ENCODE measurements around the gene ANKRD42. TPM values are rescaled to one million over a fixed set of nuclear protein-coding genes. Genes with fewer than 3 reads are reported as not detected.

ANKRD42 gene
- polyA plus RNA-seq, 1 of the 3 experiments (the other 2 are of a cell fraction): 13.3 TPM

DNA sequence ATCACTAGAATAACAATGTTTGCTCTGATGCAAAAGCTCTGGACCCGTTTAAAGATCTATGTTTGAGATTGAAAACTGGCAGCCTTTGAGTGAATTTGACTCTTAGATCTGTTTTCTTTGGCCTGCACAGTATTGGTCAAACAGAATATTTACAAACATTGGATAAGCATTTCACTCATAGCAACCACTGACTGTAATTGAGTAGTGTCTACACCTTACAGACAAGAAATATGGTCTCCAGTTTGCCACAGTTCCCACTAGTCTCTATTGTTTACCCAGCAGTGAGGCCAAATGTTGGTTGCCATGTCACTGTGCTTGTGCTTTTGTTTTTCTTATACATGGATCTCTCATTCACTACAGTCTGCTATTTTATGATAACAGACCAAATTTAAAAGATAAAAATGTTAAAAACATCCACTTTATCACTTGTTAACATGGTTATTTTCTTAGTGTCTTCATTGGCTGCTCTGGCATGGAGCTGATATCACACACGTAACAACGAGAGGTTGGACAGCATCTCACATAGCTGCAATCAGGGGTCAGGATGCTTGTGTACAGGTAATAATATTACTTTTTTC, 12.2 kb downstream of the ANKRD42 start:
- H3K9ac ChIP-seq: no peak overlapping the region
- no peak overlapping the region for H2AFZ ChIP-seq (ENCODE audit: low read depth)
- no peaks in the 10 kb centered on the region for H3K4me1 ChIP-seq (ENCODE audit: control insufficient read depth in 1 of 2, insufficient read depth in 2 of 2, low read depth in 1 of 2, low read length in 1 of 2)
- DNase-seq: no peak
- no peak for TF ChIP-seq CHD2 (IDR thresholded peaks at IDR 0.05; ENCODE audit: low read length, partially characterized antibody)
- no peak for TF ChIP-seq SIN3A (IDR thresholded peaks at IDR 0.05; ENCODE audit: borderline replicate concordance, low read depth, low read length)
- TF ChIP-seq FOSL2 (IDR thresholded peaks at IDR 0.05; ENCODE audit: borderline replicate concordance, low read depth): no peak
- no peak for TF ChIP-seq NFIC (IDR thresholded peaks at IDR 0.05; ENCODE audit: borderline replicate concordance)
- TF ChIP-seq, protein P1, sequence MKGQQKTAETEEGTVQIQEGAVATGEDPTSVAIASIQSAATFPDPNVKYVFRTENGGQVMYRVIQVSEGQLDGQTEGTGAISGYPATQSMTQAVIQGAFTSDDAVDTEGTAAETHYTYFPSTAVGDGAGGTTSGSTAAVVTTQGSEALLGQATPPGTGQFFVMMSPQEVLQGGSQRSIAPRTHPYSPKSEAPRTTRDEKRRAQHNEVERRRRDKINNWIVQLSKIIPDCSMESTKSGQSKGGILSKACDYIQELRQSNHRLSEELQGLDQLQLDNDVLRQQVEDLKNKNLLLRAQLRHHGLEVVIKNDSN (IDR thresholded peaks at IDR 0.05; ENCODE audit: borderline replicate concordance, low read depth): no peak
- no peak for TF ChIP-seq POLR2AphosphoS5 (IDR thresholded peaks at IDR 0.05; ENCODE audit: low read depth, low read length)
- TF ChIP-seq NRF1 (IDR thresholded peaks at IDR 0.05; ENCODE audit: low read depth, low read length): no peak
- H3K4me3 ChIP-seq (ENCODE audit: low read depth in 2 of 2, low read length in 1 of 2): no peak overlapping the region
- H3K36me3 ChIP-seq (replicated peaks in 1 of 2; ENCODE audit: control insufficient read depth in 1 of 2, insufficient read depth in 2 of 2, low read length in 1 of 2): peaks cover 11 to 45% of the 10 kb centered on the region in 2 experiments
- no peaks in the 10 kb centered on the region for H3K79me2 ChIP-seq (ENCODE audit: insufficient read depth)
- ChIA-PET POLR2A (no interaction called here), CTCF (interaction anchor here (0.6 to 2.2 kb wide), 4 partner anchors 36 to 631 kb away, joined by 3 to 8 read pairs (median 4); no protein-coding TSS in a partner anchor)
- no peak overlapping the region for H3K27ac ChIP-seq (ENCODE audit: low read depth in 2 of 2, low read length in 1 of 2)
- H3F3A ChIP-seq (replicated peaks; ENCODE audit: insufficient read depth): no peaks in the 10 kb centered on the region
- no peaks in the 10 kb centered on the region for H3K27me3 ChIP-seq (ENCODE audit: insufficient read depth)
- 88% methylated on average over 3 of the region's 3 CpGs for WGBS (ENCODE audit: low lambda C conversion rate)
- no peak overlapping the region for H3K4me2 ChIP-seq
- no peaks in the 10 kb centered on the region for H4K20me1 ChIP-seq (ENCODE audit: insufficient read depth)
- H3K9me3 ChIP-seq: no peaks in the 10 kb centered on the region
- H3K9me2 ChIP-seq: no peaks in the 10 kb centered on the region

DNA sequence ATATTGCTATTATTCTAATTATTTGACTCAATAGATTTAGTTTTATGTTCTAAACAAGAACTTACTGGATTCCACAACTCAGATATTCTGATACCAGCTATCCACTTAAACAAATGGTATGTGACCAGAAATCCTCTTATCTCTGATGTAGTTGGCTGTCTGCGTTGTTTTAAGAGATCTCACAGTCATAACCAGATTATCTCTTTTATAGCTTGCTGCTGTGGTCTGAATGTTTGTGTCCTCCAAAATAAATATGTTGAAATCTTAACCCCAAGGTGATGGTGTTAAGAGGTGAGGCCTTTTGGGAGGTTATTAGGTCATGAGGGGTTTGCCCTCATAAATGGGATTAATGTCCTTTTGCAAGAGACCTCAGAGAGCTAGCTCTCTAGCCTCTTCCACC, 12.7 kb downstream of the ANKRD42 start:
- H3K9me3 ChIP-seq: no peaks in the 10 kb centered on the region
- no peak for DNase-seq
- peaks cover 15 to 46% of the 10 kb centered on the region in 2 experiments for H3K36me3 ChIP-seq (replicated peaks in 1 of 2; ENCODE audit: control insufficient read depth in 1 of 2, insufficient read depth in 2 of 2, low read length in 1 of 2)
- no peaks in the 10 kb centered on the region for H3K9me2 ChIP-seq
- no peaks in the 10 kb centered on the region for H3K4me1 ChIP-seq (ENCODE audit: control insufficient read depth in 1 of 2, insufficient read depth in 2 of 2, low read depth in 1 of 2, low read length in 1 of 2)
- CTCF ChIA-PET: interaction anchor here (0.6 to 2.2 kb wide), 4 partner anchors 36 to 630 kb away, joined by 3 to 8 read pairs (median 4); no protein-coding TSS in a partner anchor
- H3K27me3 ChIP-seq (ENCODE audit: insufficient read depth): no peaks in the 10 kb centered on the region
- TF ChIP-seq, protein P2, sequence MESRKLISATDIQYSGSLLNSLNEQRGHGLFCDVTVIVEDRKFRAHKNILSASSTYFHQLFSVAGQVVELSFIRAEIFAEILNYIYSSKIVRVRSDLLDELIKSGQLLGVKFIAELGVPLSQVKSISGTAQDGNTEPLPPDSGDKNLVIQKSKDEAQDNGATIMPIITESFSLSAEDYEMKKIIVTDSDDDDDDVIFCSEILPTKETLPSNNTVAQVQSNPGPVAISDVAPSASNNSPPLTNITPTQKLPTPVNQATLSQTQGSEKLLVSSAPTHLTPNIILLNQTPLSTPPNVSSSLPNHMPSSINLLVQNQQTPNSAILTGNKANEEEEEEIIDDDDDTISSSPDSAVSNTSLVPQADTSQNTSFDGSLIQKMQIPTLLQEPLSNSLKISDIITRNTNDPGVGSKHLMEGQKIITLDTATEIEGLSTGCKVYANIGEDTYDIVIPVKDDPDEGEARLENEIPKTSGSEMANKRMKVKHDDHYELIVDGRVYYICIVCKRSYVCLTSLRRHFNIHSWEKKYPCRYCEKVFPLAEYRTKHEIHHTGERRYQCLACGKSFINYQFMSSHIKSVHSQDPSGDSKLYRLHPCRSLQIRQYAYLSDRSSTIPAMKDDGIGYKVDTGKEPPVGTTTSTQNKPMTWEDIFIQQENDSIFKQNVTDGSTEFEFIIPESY (IDR thresholded peaks at IDR 0.05; ENCODE audit: borderline replicate concordance, low read depth): no peak
- no peak for TF ChIP-seq SIN3A (IDR thresholded peaks at IDR 0.05; ENCODE audit: borderline replicate concordance, low read depth, low read length)
- TF ChIP-seq, protein P3, sequence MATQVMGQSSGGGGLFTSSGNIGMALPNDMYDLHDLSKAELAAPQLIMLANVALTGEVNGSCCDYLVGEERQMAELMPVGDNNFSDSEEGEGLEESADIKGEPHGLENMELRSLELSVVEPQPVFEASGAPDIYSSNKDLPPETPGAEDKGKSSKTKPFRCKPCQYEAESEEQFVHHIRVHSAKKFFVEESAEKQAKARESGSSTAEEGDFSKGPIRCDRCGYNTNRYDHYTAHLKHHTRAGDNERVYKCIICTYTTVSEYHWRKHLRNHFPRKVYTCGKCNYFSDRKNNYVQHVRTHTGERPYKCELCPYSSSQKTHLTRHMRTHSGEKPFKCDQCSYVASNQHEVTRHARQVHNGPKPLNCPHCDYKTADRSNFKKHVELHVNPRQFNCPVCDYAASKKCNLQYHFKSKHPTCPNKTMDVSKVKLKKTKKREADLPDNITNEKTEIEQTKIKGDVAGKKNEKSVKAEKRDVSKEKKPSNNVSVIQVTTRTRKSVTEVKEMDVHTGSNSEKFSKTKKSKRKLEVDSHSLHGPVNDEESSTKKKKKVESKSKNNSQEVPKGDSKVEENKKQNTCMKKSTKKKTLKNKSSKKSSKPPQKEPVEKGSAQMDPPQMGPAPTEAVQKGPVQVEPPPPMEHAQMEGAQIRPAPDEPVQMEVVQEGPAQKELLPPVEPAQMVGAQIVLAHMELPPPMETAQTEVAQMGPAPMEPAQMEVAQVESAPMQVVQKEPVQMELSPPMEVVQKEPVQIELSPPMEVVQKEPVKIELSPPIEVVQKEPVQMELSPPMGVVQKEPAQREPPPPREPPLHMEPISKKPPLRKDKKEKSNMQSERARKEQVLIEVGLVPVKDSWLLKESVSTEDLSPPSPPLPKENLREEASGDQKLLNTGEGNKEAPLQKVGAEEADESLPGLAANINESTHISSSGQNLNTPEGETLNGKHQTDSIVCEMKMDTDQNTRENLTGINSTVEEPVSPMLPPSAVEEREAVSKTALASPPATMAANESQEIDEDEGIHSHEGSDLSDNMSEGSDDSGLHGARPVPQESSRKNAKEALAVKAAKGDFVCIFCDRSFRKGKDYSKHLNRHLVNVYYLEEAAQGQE (IDR thresholded peaks at IDR 0.05; ENCODE audit: low read depth, low read length): no peak
- TF ChIP-seq CHD2 (IDR thresholded peaks at IDR 0.05; ENCODE audit: low read length, partially characterized antibody): no peak
- TF ChIP-seq FOSL2 (IDR thresholded peaks at IDR 0.05; ENCODE audit: borderline replicate concordance, low read depth): no peak
- TF ChIP-seq MEF2A (IDR thresholded peaks at IDR 0.05; ENCODE audit: borderline replicate concordance, low read depth): no peak
- TF ChIP-seq MXI1 (IDR thresholded peaks at IDR 0.05; ENCODE audit: low read depth, low read length): no peak
- no peak for TF ChIP-seq NFIC (IDR thresholded peaks at IDR 0.05; ENCODE audit: borderline replicate concordance)
- TF ChIP-seq, protein P4, sequence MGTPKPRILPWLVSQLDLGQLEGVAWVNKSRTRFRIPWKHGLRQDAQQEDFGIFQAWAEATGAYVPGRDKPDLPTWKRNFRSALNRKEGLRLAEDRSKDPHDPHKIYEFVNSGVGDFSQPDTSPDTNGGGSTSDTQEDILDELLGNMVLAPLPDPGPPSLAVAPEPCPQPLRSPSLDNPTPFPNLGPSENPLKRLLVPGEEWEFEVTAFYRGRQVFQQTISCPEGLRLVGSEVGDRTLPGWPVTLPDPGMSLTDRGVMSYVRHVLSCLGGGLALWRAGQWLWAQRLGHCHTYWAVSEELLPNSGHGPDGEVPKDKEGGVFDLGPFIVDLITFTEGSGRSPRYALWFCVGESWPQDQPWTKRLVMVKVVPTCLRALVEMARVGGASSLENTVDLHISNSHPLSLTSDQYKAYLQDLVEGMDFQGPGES (IDR thresholded peaks at IDR 0.05; ENCODE audit: low read depth, low read length): no peak
- TF ChIP-seq EZH2phosphoT487 (IDR thresholded peaks at IDR 0.05; ENCODE audit: borderline replicate concordance, low read depth): no peak
- no peak for TF ChIP-seq ELF1 (IDR thresholded peaks at IDR 0.05)
- no peak for TF ChIP-seq RAD21 (IDR thresholded peaks at IDR 0.05; ENCODE audit: low read length)
- TF ChIP-seq FOXM1 (IDR thresholded peaks at IDR 0.05; ENCODE audit: low read depth): no peak
- no peak for TF ChIP-seq EP300 (IDR thresholded peaks at IDR 0.05; ENCODE audit: borderline replicate concordance in 1 of 2, low read depth in 1 of 2, low read length in 1 of 2)
- TF ChIP-seq TCF12 (IDR thresholded peaks at IDR 0.05): no peak
- no peak for TF ChIP-seq GABPA (IDR thresholded peaks at IDR 0.05; ENCODE audit: low read depth)
- TF ChIP-seq YY1 (IDR thresholded peaks at IDR 0.05; ENCODE audit: low read depth): no peak
- H3K27ac ChIP-seq (ENCODE audit: low read depth in 2 of 2, low read length in 1 of 2): no peak overlapping the region
- no peak overlapping the region for H2AFZ ChIP-seq (ENCODE audit: low read depth)
- no peaks in the 10 kb centered on the region for H3F3A ChIP-seq (replicated peaks; ENCODE audit: insufficient read depth)
- H3K4me3 ChIP-seq (ENCODE audit: low read depth in 2 of 2, low read length in 1 of 2): no peak overlapping the region
- 55% methylated on average over 1 of the region's 1 CpG for WGBS (ENCODE audit: low lambda C conversion rate)
- no peaks in the 10 kb centered on the region for H3K79me2 ChIP-seq (ENCODE audit: insufficient read depth)
- H3K4me2 ChIP-seq: no peak overlapping the region
- no peak overlapping the region for H3K9ac ChIP-seq
- POLR2A ChIA-PET: no interaction called here
- no peaks in the 10 kb centered on the region for H4K20me1 ChIP-seq (ENCODE audit: insufficient read depth)
